PFSK-1 (cell line): ENCODE data around the gene PRKAR1A.

Experiments used
- FOXP2 ChIP-seq: optimal IDR thresholded peaks from 2 replicates; pipeline ENCODE3; 2011; ENCODE audit warnings: borderline replicate concordance, control low read depth, inconsistent platforms; ENCODE audit not compliant: insufficient read depth; ENCODE audit errors: extremely low read length, extremely low read depth
- POLR2AphosphoS5 ChIP-seq: IDR thresholded peaks from 2 replicates; pipeline ENCODE4 v1.6.1; 2012; ENCODE audit warnings: low read depth, mild to moderate bottlenecking, control low read depth, low read length, moderate library complexity
- SIN3A ChIP-seq: IDR thresholded peaks from 2 replicates; pipeline ENCODE4 v1.6.1; 2012; ENCODE audit warnings: mild to moderate bottlenecking, low read length, moderate library complexity, borderline replicate concordance; ENCODE audit not compliant: insufficient read depth
- TAF1 ChIP-seq: IDR thresholded peaks from 2 replicates; pipeline ENCODE4 v1.6.1; 2012; ENCODE audit warnings: low read length, control low read depth, borderline replicate concordance; ENCODE audit not compliant: insufficient read depth
- TF ChIP-seq, protein P1 (sequence below), 2 experiments: IDR thresholded peaks; 2 replicates each; pipeline versions ENCODE4 v1.6.1 to v1.8.0; 2011 to 2012; ENCODE audit warnings: low read depth in 2 of 2, low read length in 2 of 2, control low read depth in 1 of 2, inconsistent platforms in 1 of 2, mild to moderate bottlenecking in 1 of 2, moderate library complexity in 1 of 2; ENCODE audit not compliant: insufficient read depth in 1 of 2

DNA sequence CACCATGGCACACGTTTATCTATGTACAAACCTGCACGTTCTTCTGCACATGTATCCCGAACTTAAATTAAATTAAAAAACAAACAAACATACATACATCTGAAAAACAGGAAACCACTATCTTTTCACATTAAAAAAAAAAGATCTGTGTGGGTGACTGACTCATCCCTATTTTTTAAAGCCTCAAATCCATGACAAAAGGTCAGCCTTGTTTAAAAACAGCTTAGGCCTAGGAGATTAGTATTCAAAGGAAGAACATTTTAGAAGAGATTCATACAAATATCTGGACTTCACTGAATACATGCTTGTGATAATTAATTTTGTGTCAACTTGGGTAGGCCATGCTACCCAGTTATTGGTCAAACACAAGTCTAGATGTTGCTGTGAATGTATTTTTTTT is 4.7 kb upstream of the PRKAR1A start:
- TF ChIP-seq SIN3A (no peak), POLR2AphosphoS5 (no peak), TAF1 (no peak), FOXP2 (no peak)
- TF ChIP-seq, protein P1, sequence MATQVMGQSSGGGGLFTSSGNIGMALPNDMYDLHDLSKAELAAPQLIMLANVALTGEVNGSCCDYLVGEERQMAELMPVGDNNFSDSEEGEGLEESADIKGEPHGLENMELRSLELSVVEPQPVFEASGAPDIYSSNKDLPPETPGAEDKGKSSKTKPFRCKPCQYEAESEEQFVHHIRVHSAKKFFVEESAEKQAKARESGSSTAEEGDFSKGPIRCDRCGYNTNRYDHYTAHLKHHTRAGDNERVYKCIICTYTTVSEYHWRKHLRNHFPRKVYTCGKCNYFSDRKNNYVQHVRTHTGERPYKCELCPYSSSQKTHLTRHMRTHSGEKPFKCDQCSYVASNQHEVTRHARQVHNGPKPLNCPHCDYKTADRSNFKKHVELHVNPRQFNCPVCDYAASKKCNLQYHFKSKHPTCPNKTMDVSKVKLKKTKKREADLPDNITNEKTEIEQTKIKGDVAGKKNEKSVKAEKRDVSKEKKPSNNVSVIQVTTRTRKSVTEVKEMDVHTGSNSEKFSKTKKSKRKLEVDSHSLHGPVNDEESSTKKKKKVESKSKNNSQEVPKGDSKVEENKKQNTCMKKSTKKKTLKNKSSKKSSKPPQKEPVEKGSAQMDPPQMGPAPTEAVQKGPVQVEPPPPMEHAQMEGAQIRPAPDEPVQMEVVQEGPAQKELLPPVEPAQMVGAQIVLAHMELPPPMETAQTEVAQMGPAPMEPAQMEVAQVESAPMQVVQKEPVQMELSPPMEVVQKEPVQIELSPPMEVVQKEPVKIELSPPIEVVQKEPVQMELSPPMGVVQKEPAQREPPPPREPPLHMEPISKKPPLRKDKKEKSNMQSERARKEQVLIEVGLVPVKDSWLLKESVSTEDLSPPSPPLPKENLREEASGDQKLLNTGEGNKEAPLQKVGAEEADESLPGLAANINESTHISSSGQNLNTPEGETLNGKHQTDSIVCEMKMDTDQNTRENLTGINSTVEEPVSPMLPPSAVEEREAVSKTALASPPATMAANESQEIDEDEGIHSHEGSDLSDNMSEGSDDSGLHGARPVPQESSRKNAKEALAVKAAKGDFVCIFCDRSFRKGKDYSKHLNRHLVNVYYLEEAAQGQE (IDR thresholded peaks at IDR 0.05; ENCODE audit: insufficient read depth in 1 of 2, low read depth in 2 of 2, low read length in 2 of 2): no peak
